ENCODE results near the gene GEN1.

Gene GEN1

GRCh38 chr2:17793296-17793695 is 39.4 kb downstream of the GEN1 start:
- no peak overlapping the region for H3K4me3 ChIP-seq (ENCODE audit: low read depth, low read length)
- no peak for DNase-seq (ENCODE audit: low read depth)

GRCh38 chr2:17793803-17794354 is 39.9 kb downstream of the GEN1 start:
- H3K4me3 ChIP-seq (ENCODE audit: low read depth, low read length), result no peak overlapping the region
- no peak for DNase-seq (ENCODE audit: low read depth)

- no peak overlapping the region for H3K4me3 ChIP-seq (ENCODE audit: low read depth, low read length)
- no peak for DNase-seq (ENCODE audit: low read depth)
These were observed 41.4 kb downstream of the GEN1 start for GRCh38 chr2:17795309-17795708.

GRCh38 chr2:17798338-17798737 is 44.4 kb downstream of the GEN1 start:
- no peak for DNase-seq (ENCODE audit: low read depth)
- H3K4me3 ChIP-seq (ENCODE audit: low read depth, low read length), result no peak overlapping the region

DNA sequence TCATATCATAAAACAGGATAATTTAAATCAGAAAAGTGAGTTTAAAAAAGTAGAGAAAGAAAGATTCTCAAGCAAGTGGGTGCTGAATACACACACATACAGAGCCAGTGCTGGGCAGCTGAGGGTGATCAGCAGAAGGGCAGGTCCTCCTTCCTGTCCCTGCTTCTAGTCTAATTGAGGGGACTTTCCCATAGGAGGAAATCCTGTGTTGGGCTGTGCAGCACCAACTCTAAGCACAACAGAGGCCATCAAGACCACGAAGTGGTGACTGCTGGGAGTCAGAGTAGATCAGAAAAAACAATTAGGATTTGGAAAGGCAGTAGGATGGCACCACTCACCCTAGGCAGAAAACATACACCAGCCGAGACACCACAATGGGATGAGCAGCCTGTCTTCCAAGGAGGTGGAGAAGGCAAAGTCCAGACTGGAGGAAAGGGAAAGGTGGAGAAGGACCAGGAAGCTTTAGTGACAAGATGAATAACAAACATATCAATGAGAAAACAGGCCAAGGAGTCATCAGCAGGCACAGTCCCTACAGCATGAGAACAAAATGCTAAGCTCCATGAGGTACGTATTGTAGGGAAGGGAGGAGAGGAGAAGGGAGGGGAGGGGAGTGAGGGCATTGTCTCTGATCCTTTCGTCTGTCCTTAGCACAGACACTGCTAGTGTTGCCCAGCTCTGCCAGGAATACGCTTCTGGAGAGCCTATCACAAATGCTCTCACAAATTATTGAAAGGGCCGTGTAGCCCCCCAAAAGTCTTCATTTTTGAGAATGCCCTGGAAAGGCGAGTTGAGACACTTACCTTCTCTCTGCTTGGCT is 45.6 kb downstream of the GEN1 start:
- H3K4me3 ChIP-seq (ENCODE audit: low read depth, low read length), result peak overlapping the region; percentile 31
- no peak for DNase-seq (ENCODE audit: low read depth)

DNA sequence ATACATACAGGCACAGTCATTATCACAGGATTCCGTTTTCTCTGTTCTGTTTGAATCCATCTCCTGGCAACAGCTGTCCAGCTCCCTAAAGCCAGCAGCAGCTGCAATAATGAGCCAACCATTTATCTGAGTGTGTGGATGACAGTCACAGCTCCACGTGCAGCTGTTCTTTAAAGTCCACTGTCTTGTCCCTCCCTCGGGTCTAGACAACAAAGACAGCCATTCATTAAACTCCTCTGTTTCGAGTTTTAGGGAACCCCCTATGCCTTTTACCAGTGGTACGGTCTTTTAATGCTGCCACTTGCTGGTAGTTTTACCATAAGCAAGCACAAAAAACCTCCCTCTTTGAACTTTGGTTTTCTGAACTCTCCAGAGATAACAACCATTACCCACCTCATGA is 46.3 kb downstream of the GEN1 start:
- DNase-seq (ENCODE audit: low read depth), result peak; percentile 81
- no peak overlapping the region for H3K4me3 ChIP-seq (ENCODE audit: low read depth, low read length)

DNA sequence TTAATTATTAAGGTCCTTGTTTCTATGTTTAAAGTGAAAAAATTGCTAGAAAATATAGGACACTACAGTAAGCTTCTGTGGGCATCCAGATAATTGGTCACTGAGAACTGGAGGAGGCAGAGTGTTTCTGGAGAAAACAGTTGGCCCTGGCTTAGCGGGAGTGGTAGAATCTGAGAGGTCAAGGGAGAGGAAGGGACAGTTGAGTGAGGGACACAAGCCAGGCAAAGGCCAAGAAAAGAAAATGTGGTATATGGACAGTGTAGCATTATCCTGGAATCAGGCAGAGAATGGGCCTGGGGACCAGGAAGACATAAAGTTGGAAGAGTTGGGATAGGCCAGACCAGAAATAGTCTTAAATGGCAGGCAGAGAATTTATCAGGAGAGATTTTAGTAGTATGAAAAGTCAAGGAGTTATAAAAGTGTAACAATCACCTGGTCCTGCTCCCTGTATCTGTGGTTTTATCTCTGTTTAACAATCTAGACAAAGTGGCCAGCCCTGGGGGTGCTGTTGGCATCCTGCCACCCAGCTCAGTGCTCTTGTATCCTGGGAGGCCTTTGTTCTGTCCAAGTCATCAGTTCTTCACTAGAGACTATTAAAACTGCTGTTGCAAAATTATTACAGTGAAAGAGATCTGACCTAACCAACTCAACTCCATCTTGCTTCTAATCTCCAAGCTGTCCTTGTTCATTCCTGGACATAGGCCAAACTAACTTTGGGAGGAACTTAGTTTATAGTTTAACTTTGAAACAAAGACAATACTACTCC is 46.9 kb downstream of the GEN1 start:
- no peak for DNase-seq (ENCODE audit: low read depth)
- no peak overlapping the region for H3K4me3 ChIP-seq (ENCODE audit: low read depth, low read length)

DNA sequence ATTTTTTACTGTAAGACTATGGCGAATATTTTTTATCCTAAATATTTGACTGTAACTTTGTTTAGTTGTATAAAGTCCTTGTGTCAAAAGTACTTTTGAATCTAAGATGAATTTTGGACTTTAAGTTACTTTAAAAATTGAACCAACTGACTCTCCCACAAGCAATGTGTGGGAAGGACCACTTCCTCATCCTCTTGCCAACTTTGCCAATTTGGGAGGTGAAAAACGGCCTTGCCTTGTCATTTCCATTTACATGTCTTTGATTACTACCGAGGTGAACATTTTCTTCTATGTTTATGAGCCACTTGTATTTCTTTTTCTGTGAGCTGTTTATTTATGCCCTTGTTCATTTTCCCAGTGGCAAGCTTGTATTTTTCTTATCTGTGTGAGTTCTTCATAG is 49.6 kb downstream of the GEN1 start:
- no peak overlapping the region for H3K4me3 ChIP-seq (ENCODE audit: low read depth, low read length)
- no peak for DNase-seq (ENCODE audit: low read depth)

- no peak overlapping the region for H3K4me3 ChIP-seq (ENCODE audit: low read depth, low read length)
- no peak for DNase-seq (ENCODE audit: low read depth)
These were observed 50.4 kb downstream of the GEN1 start for GRCh38 chr2:17804358-17804757.

GRCh38 chr2:17805166-17805565 is 51.2 kb downstream of the GEN1 start:
- no peak overlapping the region for H3K4me3 ChIP-seq (ENCODE audit: low read depth, low read length)
- no peak for DNase-seq (ENCODE audit: low read depth)

- no peak for DNase-seq (ENCODE audit: low read depth)
- no peak overlapping the region for H3K4me3 ChIP-seq (ENCODE audit: low read depth, low read length)
These were observed 51.9 kb downstream of the GEN1 start for GRCh38 chr2:17805717-17806363.

DNA sequence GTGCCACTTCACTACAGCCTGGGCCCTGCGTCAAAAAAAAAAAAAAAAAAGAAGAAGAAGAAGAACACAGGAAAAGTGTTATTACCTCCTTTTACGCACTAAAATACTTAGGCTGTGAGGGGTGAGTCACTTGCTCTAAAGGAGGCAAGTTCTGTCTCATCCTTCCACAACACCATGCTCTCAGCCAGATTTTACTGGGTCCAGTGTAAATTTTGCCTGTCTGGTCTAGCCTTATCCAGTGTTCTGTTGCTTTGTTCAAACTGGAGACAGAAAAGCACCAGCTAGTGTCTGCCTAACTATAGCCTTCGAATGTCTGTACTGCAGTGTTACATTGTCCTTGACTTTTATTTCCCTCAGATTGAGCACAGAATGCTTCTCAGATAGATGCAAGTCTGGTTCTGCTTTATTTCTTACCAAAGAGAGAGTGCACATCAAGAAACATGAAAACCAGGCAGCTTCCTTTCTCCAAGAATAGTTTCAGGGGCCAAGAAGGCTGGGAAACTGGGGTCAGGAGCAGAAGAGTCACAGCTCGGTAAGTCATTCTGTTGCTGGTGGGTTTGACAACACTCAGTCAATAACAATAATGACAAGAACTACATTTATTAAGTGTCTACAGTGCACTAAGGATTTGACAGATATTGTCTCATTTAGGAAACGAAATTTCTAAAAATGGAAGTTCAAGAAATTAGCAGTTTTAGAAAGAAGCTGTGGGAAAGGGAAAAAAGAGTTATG is 59.2 kb downstream of the GEN1 start:
- H3K4me3 ChIP-seq (ENCODE audit: low read depth, low read length), result no peak overlapping the region
- DNase-seq (ENCODE audit: low read depth), result no peak

- H3K4me3 ChIP-seq (ENCODE audit: low read depth, low read length), result no peak overlapping the region
- peak; percentile 64 for DNase-seq (ENCODE audit: low read depth)
These were observed 60.0 kb downstream of the GEN1 start for GRCh38 chr2:17813742-17814473.

DNA sequence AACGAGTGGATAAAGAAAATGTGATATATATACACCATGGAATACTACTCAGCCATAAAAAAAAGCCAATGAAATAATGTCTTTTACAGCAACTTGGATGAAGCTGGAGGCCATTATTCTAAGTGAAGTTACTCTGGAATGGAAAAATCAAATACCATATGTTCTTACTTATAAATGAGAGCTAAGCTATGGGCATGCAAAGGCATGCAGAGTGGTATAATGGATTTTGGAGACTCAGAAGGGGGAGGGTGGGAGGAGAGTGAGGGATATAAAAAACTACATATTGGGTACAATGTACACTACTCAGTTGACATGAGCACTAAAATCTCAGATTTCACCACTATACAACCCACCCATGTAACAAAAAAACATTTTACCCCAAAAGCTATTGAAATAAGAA is 60.7 kb downstream of the GEN1 start:
- no peak overlapping the region for H3K4me3 ChIP-seq (ENCODE audit: low read depth, low read length)
- no peak for DNase-seq (ENCODE audit: low read depth)

DNA sequence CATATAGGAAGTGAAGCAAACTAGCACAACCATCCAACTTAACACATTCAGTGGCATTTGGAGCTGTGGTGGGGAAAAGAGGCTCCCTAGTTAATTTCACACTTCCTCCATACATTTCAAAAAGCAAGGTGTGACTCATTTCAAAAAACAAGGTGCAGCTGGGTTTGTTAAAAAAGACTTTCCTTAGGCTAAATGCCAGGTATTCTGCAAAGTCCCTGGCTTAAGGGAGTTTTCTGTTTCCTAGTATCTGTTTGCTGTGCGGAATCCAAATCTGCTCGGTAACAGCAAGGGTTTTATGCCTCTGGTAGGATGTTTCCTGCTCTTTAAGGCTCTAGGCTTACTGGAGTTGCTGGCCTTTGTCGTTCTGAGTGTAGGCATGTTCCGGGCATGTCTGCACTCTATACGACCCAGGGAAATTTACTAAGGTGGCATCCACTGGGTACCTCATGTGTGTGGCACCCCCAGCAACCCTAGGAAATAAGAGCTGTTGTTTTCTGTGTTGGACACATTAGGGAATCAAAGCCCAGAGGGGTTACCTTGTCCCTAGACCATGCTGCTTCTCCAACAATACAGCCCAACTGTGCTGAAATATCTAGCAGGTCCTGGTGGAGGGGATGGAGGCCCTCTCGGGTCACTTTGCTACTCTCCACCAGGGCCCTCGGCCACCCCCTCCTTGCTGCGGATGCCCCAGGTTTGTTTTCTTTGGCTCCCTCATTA is 61.7 kb downstream of the GEN1 start:
- H3K4me3 ChIP-seq (ENCODE audit: low read depth, low read length), result no peak overlapping the region

GRCh38 chr2:17816396-17817245 is 62.7 kb downstream of the GEN1 start, which contains the start of gene MSGN1:
MSGN1 (plus strand) TSS chr2:17816460; CDS start chr2:17816519, 59 bp downstream.
- no peak for DNase-seq (ENCODE audit: low read depth)
- H3K4me3 ChIP-seq (ENCODE audit: low read depth, low read length), result no peak within 1 kb of the TSS

More for the DNA sequence above, 61.7 kb downstream of the GEN1 start:
- no peak for DNase-seq (ENCODE audit: low read depth)

GRCh38 chr2:17818235-17818815 is 64.4 kb downstream of the GEN1 start:
- DNase-seq (ENCODE audit: low read depth), result no peak

More at GRCh38 chr2:17818235-17818815, 64.4 kb downstream of the GEN1 start:
- H3K4me3 ChIP-seq (ENCODE audit: low read depth, low read length), result no peak overlapping the region
